IPS DF 19.7 (cell line): Measurements from ENCODE around the gene MLF2.

Source experiments
- DNase-seq: peaks from one replicate; pipeline ENCODE4 v3.0.0-alpha.2; 2013; ENCODE audit warnings: low read depth, low spot score

Gene MLF2

DNA sequence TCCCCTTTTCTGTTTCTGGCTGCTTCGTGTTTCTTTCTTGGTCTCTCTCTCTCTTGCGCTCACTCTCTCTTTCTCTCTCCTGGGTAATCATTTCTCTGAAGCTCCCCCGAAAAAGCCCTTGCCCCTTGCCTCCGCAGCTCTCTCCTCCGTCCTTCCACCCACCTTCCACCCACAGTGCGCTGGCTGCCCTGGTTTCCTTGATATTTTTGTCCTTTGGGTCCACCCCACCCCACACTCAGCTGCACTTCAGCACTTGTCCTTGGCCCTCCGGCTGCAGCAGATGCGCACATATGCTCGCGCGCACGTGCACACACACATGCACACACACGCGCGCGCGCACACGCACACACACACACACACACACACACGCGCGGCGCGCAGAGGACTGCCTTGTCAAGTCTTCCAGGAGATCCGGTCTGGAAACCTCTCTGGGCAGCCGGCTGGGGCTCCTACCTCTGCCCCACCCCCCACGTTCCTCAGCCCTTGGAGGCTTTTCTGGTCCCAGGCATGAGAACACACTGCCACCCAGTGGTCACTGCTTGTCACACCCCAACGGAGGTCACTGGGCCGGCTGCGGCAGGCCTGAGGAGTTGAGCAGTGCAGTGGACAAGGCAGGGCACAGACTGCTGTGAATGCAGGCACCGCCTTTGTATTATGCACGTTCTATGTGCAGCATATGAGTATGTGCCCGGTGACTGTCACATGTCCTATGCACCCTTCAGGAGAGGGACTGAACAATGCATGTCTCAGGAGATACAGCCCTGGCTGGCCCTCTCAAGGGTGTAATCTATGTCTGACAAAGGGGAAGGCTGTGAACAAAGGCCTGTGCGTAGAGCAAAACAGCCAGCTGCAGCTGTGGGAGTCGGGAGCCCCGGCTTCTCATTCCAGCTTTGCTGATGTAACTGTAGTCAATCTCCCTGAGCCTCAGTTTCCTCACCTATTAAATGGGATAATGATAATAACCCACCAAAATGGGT lies 25.9 kb upstream of the MLF2 start:
- DNase-seq = peak; percentile 86

GRCh38 chr12:6778217-6778573 lies 25.3 kb upstream of the MLF2 start:
- no peak for DNase-seq

GRCh38 chr12:6777386-6777785 lies 24.4 kb upstream of the MLF2 start:
- no peak for DNase-seq

DNA sequence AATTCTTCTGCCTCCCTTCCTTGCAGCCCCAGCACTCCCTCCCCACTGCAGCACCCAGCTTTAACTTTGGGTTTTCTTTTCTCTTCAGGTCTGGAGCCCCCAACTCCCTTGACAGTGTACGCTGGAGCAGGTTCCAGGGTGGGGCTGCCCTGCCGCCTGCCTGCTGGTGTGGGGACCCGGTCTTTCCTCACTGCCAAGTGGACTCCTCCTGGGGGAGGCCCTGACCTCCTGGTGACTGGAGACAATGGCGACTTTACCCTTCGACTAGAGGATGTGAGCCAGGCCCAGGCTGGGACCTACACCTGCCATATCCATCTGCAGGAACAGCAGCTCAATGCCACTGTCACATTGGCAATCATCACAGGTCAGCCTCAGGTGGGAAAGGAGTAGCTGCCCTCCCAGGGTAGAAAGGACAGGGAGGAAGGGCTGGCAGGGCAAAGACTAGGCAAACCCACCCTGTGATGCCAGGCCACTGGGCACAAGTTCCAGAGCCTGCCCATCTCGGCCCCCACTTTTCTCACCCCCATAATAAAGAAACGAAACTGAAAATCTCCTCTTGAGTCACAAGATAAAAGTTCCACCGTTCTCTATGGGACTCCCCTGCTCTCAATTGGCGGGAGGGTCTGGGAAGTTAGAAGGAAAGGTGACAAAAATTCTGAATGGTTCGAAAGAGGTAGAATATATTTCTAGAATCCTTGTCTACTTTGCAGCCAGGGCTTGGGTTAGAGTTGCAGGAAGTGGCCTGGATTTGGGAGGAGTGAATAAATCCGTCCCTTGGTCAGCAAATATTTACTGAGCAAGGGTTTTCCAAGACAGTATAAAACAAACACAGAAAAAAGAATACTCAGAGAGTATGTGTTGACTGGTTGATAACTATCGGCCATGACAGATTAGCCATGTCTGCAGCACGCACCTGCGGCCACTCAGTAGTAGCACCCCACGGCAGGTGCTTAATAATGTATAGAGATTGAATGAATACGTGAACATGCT lies 22.5 kb upstream of the MLF2 start:
- DNase-seq = no peak

DNA sequence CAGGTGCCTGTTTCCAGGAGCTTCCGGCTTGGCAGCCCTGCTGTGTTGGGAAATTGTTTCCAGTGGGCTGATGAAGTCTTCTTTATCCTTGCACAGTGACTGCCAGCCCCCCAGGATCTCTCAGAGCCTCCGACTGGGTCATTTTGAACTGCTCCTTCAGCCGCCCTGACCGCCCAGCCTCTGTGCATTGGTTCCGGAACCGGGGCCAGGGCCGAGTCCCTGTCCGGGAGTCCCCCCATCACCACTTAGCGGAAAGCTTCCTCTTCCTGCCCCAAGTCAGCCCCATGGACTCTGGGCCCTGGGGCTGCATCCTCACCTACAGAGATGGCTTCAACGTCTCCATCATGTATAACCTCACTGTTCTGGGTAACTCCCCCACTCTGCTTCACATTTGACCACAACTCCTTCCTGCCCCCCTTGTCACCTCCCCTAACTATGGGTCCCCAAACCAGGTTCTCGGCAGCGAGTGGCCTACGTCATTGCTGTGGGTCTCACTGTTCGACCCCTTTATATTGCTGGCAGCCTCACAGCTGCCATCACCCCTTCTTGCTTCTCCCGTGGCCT lies 21.6 kb upstream of the MLF2 start:
- no peak for DNase-seq

DNA sequence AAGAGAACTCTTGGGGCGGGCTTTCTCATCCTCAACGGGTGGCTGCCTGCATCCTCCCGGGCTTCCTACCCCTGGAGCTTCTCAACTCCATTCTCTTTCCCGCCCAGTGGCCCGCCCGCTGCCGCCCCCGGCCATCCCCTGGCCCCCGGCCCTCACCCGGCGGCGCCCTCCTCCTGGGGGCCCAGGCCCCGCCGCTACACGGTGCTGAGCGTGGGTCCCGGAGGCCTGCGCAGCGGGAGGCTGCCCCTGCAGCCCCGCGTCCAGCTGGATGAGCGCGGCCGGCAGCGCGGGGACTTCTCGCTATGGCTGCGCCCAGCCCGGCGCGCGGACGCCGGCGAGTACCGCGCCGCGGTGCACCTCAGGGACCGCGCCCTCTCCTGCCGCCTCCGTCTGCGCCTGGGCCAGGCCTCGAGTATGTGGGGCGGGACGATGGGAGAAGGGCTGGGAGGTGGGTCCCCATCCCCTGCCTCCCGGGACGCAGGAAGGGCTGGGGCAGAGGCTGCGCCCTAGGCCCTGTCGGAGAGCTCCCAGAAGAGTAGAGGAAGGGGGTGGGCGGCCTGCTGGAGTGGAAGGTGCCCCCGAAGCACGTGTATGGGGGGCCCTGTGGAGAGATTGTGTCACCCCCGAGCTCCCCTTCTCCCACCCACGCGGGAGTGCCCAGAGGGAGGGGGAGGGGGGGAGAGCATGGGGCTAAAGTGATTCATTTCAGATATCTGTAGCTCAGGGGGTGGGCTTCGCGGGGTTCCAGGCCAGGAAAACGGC lies 20.8 kb upstream of the MLF2 start:
- no peak for DNase-seq

- DNase-seq = no peak
Observed at GRCh38 chr12:6772726-6773589, 20.0 kb upstream of the MLF2 start.

- DNase-seq = no peak
Observed at GRCh38 chr12:6772331-6772695, 19.4 kb upstream of the MLF2 start, which contains the start of gene LAG3. Gene LAG3, plus strand, starts transcription at chr12:6772520. Its CDS starts 333 bp downstream, at chr12:6772853.

DNA sequence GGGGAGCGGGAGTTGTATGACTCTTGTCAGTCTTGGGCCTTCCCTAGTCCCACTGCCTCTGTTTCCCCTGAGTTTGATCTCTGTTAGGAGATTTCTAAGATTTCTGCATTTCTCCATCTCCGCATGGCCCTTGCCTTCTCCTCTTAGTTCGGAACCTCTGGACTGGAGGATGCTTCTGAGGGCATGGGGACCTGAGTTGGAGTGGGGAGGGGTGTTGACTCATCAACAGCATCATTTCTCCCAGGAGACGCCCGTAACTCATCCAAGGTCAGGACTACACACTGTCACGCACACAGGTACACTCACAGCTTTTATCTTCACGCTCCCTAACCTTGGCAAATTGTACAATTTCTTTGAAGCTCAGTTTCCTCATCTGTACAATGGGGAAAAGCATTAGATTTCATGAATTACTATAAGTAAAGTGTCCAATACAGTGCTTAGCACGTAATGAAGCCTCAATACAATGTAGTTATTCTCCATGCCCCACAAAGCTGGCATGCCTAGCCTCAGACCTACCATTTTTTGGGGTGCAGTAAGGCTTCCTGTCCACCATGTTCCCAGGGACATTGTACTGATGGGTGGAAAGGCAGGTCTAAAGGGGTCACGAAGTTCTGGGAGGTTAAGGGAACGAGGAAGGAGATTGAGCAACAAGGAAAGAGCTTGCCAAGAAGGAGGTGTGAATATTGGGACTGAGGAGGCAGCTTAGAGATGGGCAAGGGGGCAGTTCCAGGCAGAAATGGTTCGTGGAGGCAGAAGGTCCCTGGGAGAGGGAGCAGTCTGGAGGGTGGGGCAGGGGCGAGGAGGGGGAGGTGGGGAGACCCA lies 18.8 kb upstream of the MLF2 start:
- no peak for DNase-seq

- no peak for DNase-seq
Observed at GRCh38 chr12:6771091-6771495, 18.2 kb upstream of the MLF2 start.

GRCh38 chr12:6770600-6770999 lies 17.7 kb upstream of the MLF2 start:
- DNase-seq = no peak

GRCh38 chr12:6770094-6770493 lies 17.2 kb upstream of the MLF2 start:
- no peak for DNase-seq

DNA sequence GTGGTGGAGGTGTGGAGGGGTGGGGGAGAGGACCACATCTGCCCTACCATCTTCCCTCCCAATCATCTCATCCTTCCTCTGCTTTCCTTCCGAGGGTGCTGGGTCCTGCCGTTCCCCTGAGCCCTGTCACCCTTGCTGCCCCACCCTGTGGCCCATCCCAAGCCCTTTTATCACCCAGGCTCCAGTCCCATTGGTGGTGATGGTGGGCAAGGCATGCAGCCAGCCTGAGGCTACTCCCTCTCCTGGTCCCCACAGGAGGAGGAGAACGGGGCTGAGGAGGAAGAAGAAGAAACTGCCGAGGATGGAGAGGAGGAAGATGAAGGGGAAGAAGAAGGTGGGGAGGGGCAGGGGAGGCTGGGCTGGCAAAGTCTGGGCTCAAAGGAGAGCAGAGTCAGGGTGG lies 16.7 kb upstream of the MLF2 start:
- no peak for DNase-seq

DNA sequence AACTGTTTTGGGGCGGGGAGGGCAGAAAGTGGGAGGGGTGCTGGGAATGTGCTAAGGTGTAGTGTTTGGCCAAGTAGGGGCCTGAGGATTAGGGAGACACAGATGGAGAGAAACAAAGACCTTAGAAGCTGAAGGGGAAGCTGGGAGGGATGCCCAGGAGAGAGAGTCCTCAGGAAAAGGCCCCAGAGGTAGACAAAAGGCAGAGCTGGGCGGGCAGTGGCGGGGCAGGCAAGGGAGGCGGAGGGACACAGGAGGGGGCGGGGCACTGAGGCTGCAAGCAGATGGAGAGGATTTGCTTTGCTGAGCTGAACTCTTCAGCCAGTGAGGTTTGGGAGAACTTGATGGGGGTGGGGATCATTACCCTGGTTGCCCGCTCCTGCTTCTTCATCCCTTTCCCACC lies 16.0 kb upstream of the MLF2 start:
- no peak for DNase-seq

DNA sequence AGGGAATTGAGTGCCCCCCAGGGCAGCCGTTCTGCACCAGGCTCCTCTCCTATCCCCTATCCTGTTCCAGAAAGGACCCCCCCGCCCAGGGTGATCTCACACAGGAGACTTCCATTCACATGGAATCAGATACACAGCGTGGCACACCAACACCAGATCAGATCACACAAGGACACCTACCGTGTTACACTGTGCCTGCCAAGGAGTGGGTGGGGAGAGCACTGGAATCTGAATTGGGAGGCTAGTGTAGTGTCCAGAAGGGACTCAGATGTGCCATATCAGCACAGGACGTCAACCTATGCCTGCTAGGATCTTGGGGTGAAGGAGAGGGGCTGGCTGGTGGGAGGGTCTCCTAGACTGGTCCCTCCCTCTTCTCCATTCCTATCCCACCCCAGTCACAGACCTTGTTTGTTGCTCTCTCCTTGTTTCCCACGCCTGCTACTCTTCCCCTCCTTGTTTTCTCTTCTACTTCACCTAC lies 15.5 kb upstream of the MLF2 start:
- no peak for DNase-seq

- DNase-seq = no peak
Observed at GRCh38 chr12:6767353-6768319, 14.7 kb upstream of the MLF2 start.

GRCh38 chr12:6766651-6767349 lies 13.9 kb upstream of the MLF2 start:
- DNase-seq = no peak
